ENCODE results near the gene IQCF6. TPM values are rescaled to one million over a fixed set of nuclear protein-coding genes. Genes with fewer than 3 reads are reported as not detected.

Gene IQCF6
- not detected in 5 replicates for total RNA-seq (2022; extraction: Qiagen RNA extraction)

GRCh38 chr3:51779137-51779536, at the start of gene IQCF6:
IQCF6 (minus strand) TSS chr3:51779237; CDS start chr3:51779224, 13 bp downstream.

Other genes starting within 250 kb of the IQCF6 start
- 3.6 to 4.1 TPM (median 3.9 TPM) in 5 replicates for gene RAD54L2, start 240.5 kb downstream of the IQCF6 start, total RNA-seq (2022; extraction: Qiagen RNA extraction)
- 59.8 to 76.0 TPM (median 68.2 TPM) in 5 replicates for gene TEX264, start 108.0 kb downstream of the IQCF6 start, total RNA-seq (2022; extraction: Qiagen RNA extraction)
- gene GRM2, start 72.2 kb downstream of the IQCF6 start, total RNA-seq (2022; extraction: Qiagen RNA extraction) = 0.05 to 0.13 TPM in 2 of 5 replicates, not detected in the others
- gene IQCF2, start 82.4 kb upstream of the IQCF6 start, total RNA-seq (2022; extraction: Qiagen RNA extraction) = not detected in 5 replicates
- gene IQCF5, start 96.4 kb upstream of the IQCF6 start, total RNA-seq (2022; extraction: Qiagen RNA extraction) = not detected in 5 replicates
- not detected in 5 replicates for gene IQCF1, start 124.1 kb upstream of the IQCF6 start, total RNA-seq (2022; extraction: Qiagen RNA extraction)
- 36.8 to 50.5 TPM (median 45.0 TPM) in 5 replicates for gene RRP9, start 162.7 kb upstream of the IQCF6 start, total RNA-seq (2022; extraction: Qiagen RNA extraction)
- gene PARP3, start 163.1 kb upstream of the IQCF6 start, total RNA-seq (2022; extraction: Qiagen RNA extraction) = 8.0 to 10.6 TPM (median 8.5 TPM) in 5 replicates
- gene GPR62, start 176.1 kb upstream of the IQCF6 start, total RNA-seq (2022; extraction: Qiagen RNA extraction) = not detected in 5 replicates
- 11.3 to 15.3 TPM (median 13.9 TPM) in 5 replicates for gene PCBP4, start 188.2 kb upstream of the IQCF6 start, total RNA-seq (2022; extraction: Qiagen RNA extraction)
- gene ABHD14B, start 194.8 kb upstream of the IQCF6 start, total RNA-seq (2022; extraction: Qiagen RNA extraction) = 26.9 to 34.3 TPM (median 33.1 TPM) in 5 replicates
- gene ABHD14A, start 195.8 kb upstream of the IQCF6 start, total RNA-seq (2022; extraction: Qiagen RNA extraction) = 11.7 to 16.1 TPM (median 14.4 TPM) in 5 replicates
- gene ACY1, start 204.3 kb upstream of the IQCF6 start, total RNA-seq (2022; extraction: Qiagen RNA extraction) = 24.6 to 30.1 TPM (median 25.9 TPM) in 5 replicates
- 1,285 to 1,543 TPM (median 1,331 TPM) in 5 replicates for gene RPL29, start 216.7 kb upstream of the IQCF6 start, total RNA-seq (2022; extraction: Qiagen RNA extraction)